Adipose tissue (tissue), 3 donors: ENCODE measurements around the gene COPS9. TPM values are rescaled to one million over a fixed set of nuclear protein-coding genes. Genes with fewer than 3 reads are reported as not detected.

ENCODE experiments used
- H3K27ac ChIP-seq: one replicate; pipeline ENCODE4 v1.5.1; 2013; ENCODE audit warnings: low read depth, low read length
- WGBS, 3 donors: extraction: QIAGEN DNeasy Blood & Tissue Kit; methylation state at CpG; one replicate each; pipeline ENCODE4 v1.1.7; 2013; 5-methylcytosine and 5-hydroxymethylcytosine counted together
- polyA plus RNA-seq, 3 donors: library from polyadenylated mRNA; stranded (reverse); fragments of 200-250 nt; gene quantifications; one replicate each; pipeline ENCODE4 v1.2.3, GENCODE V29; 2013
- donor health status: healthy with polysubstance abuse.
- donor health status: Bipolar disorder and iron deficiency.
- donor health status: healthy.

COPS9 gene
- polyA plus RNA-seq, 3 donors: 149 to 446 (median 335) TPM

DNA sequence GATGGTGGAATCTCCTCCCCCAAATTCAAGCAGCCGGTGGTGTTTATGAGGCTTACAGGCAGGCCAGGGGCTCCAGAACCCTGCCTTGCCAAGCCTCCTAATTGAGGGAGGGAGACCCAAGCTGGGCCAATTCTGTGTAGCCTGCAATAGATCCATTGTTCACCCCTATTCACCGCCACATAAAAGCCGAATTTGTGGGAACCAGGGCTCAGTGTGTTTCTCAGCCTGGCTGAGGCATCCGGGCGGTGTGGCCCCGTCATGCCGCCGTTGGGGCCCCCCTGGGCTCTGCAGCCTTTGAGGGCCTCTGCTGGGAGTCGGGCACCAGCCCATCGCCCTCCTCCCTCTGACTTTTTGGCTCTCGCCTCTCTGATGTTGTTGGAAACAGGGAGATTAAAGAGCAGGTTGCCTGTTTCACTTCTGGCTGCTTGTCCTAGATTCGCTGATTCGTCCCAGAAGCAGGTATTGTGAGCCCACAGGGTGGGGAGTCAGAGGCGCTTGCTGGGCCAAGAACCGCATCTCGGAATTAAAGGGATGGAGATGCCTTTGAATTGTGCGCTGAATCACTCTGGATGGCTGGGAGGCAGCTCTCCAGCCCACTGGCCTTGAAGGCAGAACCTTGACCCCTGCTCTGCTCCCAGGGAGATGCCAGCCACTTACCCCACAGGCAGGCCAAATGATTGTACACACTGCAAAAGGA lies 19.1 kb upstream of the COPS9 start:
- 65 to 73% (median 65%) methylated on average over 17 of the region's 17 CpGs for whole genome bisulfite sequencing, 3 donors
- no peak overlapping the region for H3K27ac ChIP-seq

DNA sequence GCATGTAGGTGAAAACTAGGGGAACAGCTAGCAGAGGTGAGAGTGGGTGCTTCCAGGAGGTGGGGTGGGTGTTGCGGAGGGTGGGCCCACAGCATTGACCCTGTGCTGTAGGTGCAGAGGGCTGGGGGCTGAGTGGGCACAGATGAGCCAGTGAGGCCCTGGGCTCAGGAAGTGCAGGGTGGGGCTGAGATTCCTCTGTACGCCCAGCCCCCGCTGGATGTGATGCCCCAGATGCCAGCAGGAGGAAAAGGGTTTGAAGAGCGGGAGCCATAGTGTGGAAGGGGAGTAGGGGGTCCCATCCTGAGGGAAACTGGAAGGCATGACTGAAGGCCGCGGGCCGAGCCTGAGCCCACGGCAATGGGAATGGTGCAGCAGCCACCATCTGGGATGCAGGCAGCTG lies 18.5 kb upstream of the COPS9 start:
- 77 to 92% (median 87%) methylated on average over 8 of the region's 8 CpGs for WGBS, 3 donors
- H3K27ac ChIP-seq: no peak overlapping the region

DNA sequence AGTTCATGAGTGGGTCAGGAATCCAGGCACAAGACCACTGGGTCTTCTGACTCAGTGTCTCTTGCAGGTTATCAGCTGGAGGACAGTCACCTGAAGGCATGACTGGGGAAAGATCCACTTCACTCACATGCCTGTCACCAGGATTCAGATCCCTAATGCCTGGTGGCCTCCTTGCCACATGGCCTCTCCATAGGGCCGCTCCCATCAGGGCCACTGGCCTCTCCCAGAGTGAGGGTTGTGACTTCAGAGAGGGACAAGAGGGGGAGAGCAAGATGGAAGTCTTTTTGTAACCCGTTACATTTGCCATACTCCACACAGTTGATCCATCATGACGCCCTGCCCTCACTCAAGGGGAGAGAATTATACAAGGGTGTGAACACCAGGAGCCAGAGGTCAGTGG lies 17.3 kb upstream of the COPS9 start:
- no peak overlapping the region for H3K27ac ChIP-seq
- WGBS, 3 donors: 75 to 83% (median 77%) methylated on average over 3 of the region's 3 CpGs

DNA sequence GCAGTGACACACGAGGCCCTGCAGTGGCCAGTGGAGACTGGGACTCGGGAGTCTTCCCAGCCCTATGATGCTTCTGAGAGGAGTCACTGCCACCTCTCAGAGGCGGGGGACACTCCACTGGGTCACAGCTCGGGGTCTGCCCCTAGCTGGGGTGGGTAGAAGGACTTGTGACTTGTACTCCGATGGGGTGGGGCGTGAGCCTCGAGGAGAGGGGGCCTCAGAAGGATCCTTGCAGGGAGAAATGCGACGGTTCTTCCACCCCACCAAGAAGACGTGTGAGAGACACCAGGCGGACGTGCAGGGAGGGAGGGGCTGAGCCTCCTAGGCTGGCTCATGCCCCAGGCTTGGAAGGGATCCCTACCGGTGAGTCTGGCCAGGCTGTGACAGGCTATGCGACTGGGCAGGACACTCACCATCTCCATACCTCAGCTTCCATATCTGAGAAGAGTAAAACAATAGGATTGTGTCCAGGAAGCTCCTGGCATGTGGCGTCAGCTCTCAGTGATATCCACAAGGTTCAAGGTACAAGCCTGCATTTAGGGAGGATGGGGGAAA lies 15.4 kb upstream of the COPS9 start:
- 54 to 64% (median 57%) methylated on average over 15 of the region's 15 CpGs for WGBS, 3 donors
- no peak overlapping the region for H3K27ac ChIP-seq

DNA sequence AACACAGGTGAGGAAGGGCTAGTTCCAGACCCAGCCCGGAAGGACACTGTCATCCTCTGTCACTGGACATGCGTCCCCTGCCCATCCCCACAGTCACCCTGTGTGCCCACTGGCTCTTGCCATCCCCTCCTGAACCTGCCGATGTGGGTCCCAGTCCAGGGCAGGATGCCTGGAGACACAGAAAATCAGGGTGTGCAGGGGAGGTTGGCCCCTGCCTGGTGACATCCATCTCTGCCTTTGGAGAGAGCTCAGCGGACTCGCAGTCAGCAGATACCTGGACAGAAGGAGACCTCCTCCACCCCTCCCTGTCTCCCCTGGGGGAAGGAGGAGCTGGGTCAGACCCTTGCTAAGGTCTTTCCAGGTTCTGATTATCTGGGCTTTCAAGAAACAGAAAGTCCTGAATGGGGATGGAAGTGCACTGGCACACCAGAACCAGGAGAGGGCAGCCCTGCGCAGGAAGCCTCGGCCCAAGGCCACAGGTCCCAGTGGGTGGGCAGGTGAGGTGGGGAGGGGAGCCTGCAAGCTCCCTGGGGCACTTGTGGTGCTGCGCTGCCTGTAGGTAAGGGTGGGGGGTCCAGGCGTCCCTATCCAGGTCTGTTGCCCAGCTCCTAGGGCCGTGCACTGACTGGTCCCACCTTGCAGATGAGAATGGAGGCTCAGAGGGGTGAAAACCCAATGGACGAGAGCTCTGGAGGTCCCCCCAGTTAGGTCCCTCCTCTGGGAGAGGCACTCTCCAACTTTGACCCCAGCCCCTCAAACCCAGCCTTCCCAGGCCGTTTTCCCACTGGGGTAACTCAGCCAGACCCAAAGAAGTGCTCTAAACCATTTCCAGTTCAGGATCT lies 14.1 kb upstream of the COPS9 start:
- WGBS, 3 donors: 21 to 38% (median 33%) methylated on average over 12 of the region's 12 CpGs
- no peak overlapping the region for H3K27ac ChIP-seq

DNA sequence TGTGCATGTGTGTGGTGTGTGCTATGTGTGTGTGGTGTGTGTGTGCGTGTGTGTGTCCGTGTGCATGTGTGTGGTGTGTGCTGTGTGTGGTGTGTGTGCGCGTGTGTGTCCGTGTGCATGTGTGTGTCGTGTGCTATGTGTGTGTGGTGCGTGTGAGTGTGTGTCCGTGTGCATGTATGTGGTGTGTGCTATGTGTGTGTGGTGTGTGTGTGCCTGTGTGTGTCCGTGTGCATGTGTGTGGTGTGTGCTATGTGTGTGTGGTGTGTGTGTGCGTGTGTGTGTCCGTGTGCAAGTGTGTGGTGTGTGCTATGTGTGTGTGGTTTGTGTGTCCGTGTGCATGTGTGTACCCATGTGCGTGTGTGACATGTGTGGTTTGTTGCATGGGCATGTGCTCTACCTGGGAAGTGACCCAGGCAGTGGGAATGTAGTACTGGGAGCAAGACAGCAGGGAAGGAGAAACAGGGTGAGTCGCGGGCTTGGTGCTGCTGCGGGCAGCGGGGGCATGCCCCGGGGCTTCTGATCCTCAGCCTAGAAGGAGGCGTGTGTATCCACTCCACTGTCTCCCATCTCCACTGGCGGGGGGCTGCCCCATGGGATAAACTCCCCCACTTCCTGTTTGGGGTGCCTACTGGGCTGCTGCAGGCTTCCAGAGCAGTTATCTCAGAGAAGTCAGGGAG lies 11.9 kb upstream of the COPS9 start:
- no peak overlapping the region for H3K27ac ChIP-seq
- WGBS, 3 donors: 77 to 87% (median 85%) methylated on average over 18 to 20 of the region's 20 CpGs

DNA sequence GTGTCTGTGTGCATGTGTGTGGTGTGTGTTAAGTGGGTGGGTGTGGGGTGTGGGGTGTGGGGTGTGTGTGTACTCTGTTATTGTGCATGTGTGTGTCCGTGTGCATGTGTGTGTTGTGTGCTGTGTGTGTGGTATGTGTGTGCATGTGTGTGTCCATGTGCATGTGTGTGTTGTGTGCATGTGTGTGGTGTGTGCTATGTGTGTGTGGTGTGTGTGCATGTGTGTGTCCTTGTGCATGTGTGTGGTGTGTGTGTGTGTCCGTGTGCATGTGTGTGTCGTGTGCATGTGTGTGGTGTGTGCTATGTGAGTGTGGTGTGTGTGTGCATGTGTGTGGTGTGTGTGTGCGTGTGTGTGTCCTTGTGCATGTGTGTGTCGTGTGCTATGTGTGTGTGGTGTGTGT lies 11.3 kb upstream of the COPS9 start:
- H3K27ac ChIP-seq: no peak overlapping the region
- 66 to 90% (median 90%) methylated on average over 5 of the region's 5 CpGs for WGBS, 3 donors

DNA sequence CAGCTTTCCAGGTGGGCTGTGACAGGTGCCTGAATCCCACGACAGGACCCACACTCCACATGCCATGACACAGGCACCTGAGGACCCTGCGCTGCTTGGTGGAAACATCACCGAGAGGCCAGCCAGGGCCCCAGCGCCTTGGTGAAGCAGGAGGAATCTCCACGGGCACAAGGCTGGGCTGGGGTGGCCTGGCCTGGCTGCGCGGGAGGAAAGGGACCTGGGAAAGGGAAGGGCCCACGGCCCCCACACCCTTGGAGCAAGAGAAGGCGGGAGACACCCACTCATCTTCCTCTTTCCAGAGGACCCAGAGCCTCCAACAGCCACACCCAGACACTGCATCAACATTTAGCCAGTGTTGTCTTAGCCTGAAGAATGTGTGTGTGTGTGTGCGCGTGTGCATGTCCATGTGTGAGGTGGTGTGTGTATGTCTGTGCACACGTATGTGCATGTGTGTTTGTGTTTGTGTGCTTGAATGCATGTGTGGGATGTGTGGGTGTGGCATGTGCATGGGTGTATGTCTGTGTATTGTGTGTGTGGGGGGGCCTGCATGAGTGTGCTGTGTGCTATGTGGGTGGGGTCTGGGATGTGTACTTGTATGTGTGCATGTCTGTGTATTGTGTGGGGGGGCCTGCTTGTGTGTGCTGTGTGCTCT lies 10.6 kb upstream of the COPS9 start:
- 59 to 68% (median 66%) methylated on average over 12 of the region's 12 CpGs for WGBS, 3 donors
- no peak overlapping the region for H3K27ac ChIP-seq

DNA sequence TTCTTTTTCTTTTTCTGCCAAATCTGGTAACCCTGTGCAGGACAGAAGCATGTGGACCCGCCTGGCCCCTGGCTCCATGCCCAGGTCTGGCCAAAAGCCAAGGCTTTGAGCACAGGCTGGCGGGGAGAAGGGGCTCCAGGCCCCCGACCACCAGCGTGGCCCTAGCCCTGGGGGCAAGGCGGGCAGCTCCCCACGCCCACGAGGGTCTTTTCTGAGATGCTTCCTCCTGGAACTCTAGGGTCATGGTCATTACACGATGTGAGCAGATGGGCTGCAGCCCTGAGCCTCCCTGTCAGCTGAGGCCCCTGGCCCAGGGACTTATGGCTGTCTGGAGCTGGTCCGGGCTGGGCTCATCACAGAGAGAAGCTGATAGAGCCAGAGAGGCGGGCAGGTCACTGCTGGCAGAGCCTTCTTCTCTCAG lies 10.0 kb upstream of the COPS9 start:
- no peak overlapping the region for H3K27ac ChIP-seq
- WGBS, 3 donors: 25 to 48% (median 45%) methylated on average over 10 of the region's 10 CpGs

DNA sequence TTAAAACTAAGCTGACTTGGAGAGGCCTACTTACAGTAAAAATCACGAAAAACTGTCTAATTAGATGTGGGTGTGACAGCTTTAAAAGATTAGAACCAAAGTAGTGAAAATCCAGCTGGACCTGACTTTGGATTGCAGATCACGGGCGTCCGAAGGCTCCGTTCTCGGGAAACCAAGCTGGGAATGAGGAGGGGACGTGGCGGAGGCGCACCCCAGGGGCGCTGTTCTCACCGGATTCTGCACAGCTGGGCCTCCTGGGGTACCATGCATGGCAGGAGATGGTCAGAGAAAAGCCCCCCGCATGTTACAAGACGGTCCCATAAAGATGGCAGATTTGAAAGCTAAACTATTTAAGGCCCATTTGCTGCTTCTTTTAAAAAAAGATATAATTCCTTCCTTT lies 9.4 kb upstream of the COPS9 start:
- WGBS, 3 donors: 40 to 84% (median 76%) methylated on average over 13 of the region's 13 CpGs
- H3K27ac ChIP-seq: no peak overlapping the region

DNA sequence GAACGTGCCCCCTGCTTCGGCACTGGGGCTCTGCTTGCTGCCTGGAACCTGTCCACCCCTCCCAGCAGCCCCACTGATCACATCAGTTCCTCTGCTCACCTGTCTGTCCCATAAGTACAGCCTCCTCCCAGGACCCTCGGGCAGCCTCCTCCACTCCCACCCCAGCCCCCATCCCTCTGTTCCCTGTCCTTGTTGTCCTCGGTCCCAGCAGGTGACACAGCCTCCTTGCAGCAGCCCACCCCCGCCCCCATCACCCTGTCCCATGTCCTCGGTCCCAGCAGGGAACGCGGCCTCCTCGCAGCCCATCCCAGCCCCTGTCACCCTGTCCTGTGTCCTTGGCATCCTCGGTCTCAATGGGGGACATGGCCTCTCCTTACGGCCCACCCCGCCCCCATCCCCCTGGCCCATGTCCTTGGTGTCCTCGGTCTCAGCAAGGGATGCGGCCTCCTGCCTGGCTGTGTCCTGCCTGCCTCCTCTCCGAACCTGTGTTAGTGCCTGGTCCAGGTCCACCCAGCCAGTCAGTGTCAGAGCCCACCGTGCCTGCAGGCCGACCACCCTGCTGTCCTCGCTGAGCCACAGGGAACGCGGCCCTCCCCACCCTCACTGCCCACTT lies 8.7 kb upstream of the COPS9 start:
- WGBS, 3 donors: 72 to 84% (median 83%) methylated on average over 20 of the region's 20 CpGs
- no peak overlapping the region for H3K27ac ChIP-seq

DNA sequence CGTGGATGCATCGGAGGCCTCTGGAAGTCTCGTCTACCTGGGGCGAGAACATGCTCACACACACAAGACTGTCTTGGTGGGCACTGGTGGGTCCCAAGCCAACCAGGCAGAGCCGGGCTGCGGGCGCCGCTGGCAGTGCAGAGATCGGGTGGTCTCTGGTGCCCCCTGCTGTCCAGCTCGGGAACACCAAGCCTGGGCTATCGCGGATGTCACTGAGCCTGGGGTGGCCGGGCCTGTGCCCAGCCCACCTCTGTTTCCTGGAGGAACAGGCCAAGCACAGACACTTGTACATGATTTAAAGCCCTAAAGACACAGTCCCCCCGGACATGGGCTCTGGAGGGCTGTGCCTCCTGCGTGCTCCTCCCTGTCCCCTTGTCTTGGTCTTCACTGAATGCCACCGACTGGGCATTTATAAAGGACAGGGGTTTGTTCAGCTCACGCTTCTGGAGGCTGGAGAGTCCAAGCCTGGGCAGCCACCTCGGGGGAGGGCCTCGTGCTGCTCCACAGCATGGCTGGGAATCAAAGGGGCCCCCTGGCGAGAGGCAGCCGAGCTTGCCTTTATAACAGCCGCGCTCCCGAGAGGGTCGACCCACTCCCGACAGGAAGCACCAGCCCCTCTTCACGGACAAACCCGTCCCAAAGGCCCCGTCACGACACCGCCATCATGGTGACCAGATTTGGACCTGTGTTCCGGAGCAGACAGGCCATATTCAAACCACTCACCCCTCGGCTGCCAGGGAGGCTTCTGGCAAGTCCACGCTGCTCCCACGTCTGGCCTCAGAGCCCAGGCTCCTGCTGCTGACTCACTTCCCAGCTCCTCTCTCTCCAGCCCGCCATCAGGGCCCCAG lies 7.9 kb upstream of the COPS9 start:
- WGBS, 3 donors: 33 to 35% (median 34%) methylated on average over 36 of the region's 36 CpGs
- H3K27ac ChIP-seq: no peak overlapping the region

DNA sequence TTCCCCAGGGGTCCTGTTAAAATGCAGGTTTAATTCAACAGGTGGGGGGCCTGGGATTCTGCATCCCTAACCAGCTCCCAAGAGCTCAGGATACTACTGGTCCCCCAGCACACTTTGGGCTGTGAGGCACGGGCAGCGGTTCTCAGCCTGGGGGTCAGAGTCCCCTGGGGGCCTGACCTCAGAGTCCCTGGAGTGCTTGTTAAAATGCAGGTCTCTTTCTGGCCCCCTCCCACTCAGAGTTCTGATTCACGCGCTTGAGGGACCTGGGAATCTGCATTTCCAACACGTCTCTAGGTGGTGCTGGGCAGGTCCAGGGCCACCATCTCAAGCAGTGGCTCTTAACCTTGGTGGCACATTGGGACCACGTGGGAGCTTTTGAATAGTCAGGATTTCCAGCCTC lies 7.2 kb upstream of the COPS9 start:
- H3K27ac ChIP-seq: no peak overlapping the region
- 67 to 71% (median 68%) methylated on average over 6 of the region's 6 CpGs for WGBS, 3 donors

DNA sequence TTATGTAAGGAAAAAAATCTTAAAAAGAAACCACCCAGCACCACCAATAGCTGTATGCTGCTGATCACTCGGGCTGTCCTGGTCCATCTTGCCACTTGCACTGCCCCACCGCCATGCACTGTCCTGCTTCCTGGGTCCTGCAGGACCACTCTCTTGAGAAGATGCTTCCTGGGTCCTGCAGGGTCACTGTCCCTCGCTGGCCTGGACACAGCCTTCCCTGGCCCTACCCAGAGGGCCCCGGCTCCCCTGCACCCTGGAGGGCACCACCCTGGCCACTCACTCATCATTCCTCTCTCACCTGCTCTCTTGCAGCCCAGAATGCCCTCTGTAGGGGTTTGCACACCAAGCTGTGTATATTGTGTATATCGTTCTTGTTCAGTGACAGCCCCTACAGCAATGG lies 6.8 kb upstream of the COPS9 start:
- 79 to 87% (median 85%) methylated on average over 5 of the region's 5 CpGs for WGBS, 3 donors
- no peak overlapping the region for H3K27ac ChIP-seq

DNA sequence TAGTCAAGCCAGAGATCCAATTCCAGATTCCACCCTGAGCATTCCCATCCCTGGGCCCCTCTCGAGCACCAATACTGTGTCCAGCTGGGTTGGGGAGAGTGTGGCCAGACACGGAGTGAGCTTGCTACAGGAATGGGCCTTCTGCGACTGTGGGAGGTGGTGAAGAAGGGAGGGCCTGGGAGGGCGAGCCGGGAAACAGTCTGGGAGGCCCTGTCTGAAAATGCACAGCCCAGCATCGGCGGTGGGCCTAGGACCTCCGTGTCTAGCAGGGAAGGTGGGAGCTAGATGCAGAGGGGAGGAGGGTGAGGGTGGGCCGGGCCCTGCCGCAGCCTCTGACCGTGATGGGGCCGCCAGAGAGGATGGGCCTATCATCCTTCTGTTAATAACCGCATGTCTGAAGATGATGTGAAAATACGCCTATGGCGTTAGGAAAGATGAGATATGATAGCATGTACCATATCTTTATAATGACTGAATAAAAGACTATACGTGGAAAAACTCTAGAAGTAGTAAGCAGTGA lies 6.2 kb upstream of the COPS9 start:
- WGBS, 3 donors: 81 to 85% (median 83%) methylated on average over 16 of the region's 16 CpGs

DNA sequence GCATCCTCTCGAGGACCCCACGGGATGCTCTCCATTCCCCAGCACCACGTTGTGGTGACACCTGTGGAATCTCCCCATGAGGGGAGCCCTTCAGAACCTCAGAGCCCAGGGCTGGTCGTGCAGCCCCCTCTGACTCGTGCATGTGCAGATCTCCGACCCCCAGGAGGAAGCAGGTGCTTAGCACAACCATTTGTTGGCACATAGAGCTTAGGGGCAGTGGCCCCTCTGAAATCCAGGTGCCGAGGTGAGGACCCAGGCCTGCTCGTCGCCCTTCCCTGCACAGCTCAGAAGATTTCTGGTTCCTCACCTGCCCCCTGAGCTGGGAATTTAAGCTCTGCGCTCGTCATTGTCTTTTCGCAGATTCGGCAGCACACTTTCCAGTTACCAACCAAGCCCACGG lies 5.6 kb upstream of the COPS9 start:
- 68 to 87% (median 81%) methylated on average over 14 of the region's 14 CpGs for WGBS, 3 donors
- H3K27ac ChIP-seq: no peak overlapping the region

More for the DNA sequence above, 6.2 kb upstream of the COPS9 start:
- no peak overlapping the region for H3K27ac ChIP-seq

DNA sequence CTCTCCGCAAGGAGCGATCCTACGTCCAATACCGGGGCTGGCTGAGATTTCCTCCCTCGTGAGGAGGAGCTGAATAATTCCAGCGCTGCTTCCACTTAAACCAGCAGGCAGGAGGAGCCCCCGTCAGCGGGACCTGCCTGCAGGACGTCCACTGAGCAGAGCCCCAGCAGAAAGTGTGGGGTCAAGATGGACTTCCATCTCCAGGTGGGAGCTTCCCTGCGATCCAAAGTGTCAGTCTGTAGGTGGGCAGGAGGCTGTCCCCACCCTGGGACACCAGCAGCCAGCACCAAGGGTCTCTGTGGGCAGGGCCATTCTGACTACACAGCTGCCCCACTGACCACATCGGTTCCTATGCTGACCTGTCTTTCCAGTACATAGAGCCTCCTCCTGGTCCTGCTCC lies 4.8 kb upstream of the COPS9 start:
- 59 to 75% (median 72%) methylated on average over 11 of the region's 11 CpGs for WGBS, 3 donors
- H3K27ac ChIP-seq: no peak overlapping the region
